HepG2 (cell line): ENCODE measurements around the gene VEZT. TPM values are rescaled to one million over a fixed set of nuclear protein-coding genes. Genes with fewer than 3 reads are reported as not detected.

ENCODE experiments used
- ATAC-seq: fragments of 200-7000 bp; cut with Tn5 transposase; 3 replicates; pipeline ENCODE4 v1.9.1; 2020; ENCODE audit warnings: mild to moderate bottlenecking, moderate library complexity
- BruUV-seq: library from RNA; stranded (reverse); fragments of 400-500 nt; replicated peaks from 2 replicates; lab custom pipeline; 2021; lab: Mats Ljungman, UMichigan
- CTCF ChIA-PET: fragments of 300-600 bp; formaldehyde crosslinking; extraction: SDS; loops from one replicate; lab custom pipeline; 2021; ENCODE audit warnings: low total read pairs, inconsistent platforms, low intra/inter-chr PET ratio; lab: Yijun Ruan, JAX
- POLR2A ChIA-PET: fragments of 350-600 bp; sonication (Branson Sonifier 250); formaldehyde crosslinking; loops from one replicate; lab custom pipeline; 2020; ENCODE audit warnings: antibody characterized with exemption, inconsistent platforms; lab: Yijun Ruan, JAX
- DNase-seq: peaks from one replicate; pipeline ENCODE4 v3.0.0-alpha.2; 2015; ENCODE audit warnings: low spot score
- FAIRE-seq: peaks from 3 replicates; lab custom pipeline; 2011; peaks lifted over from hg19 to GRCh38; lab: Jason Lieb, UNC
- H2AFZ ChIP-seq: one replicate; pipeline ENCODE4 v1.6.1; 2011; ENCODE audit warnings: low read length, inconsistent platforms
- H3K27ac ChIP-seq: fragments of 300-600 bp; 3 replicates; pipeline ENCODE4 v1.8.0; 2011; ENCODE audit warnings: mixed run types, mild to moderate bottlenecking, mixed read lengths, low read length, inconsistent platforms; ENCODE audit not compliant: insufficient read depth; ENCODE audit errors: extremely low read length
- H3K27me3 ChIP-seq, 2 experiments: fragments of 200-600 bp in 1 of 2; 2 replicates in 1 of 2; 3 replicates in 1 of 2; pipeline versions ENCODE4 v1.6.0 to v1.8.0; 2011; ENCODE audit warnings: low read length in 2 of 2, mild to moderate bottlenecking in 2 of 2, moderate library complexity in 2 of 2, inconsistent platforms in 1 of 2; ENCODE audit not compliant: insufficient read depth in 2 of 2, control insufficient read depth in 1 of 2
- H3K36me3 ChIP-seq, 2 experiments: fragments of 200-600 bp in 1 of 2; replicated peaks in 1 of 2; 2 replicates in 1 of 2; 3 replicates in 1 of 2; pipeline versions ENCODE4 v1.5.1 to v1.8.0; 2011; ENCODE audit warnings: low read length in 2 of 2, inconsistent platforms in 1 of 2; ENCODE audit not compliant: insufficient read depth in 2 of 2, control insufficient read depth in 1 of 2
- H3K4me1 ChIP-seq: 2 replicates; pipeline ENCODE4 v1.5.1; 2012; ENCODE audit warnings: low read length, inconsistent platforms; ENCODE audit not compliant: insufficient read depth
- H3K4me2 ChIP-seq: 2 replicates; pipeline ENCODE4 v1.6.0; 2011; ENCODE audit warnings: low read depth, low read length, inconsistent platforms
- H3K4me3 ChIP-seq, 3 experiments: fragments of 200-600 bp in 1 of 3; sonication (generic), shearing (Covaris generic) in 1 of 3; replicated peaks in 1 of 3; 2 replicates each; pipeline ENCODE4 v1.5.1; 2011 to 2016; ENCODE audit warnings: low read length in 3 of 3, inconsistent platforms in 2 of 3, low read depth in 2 of 3, mild to moderate bottlenecking in 2 of 3, control low read depth in 1 of 3, mixed read lengths in 1 of 3; ENCODE audit not compliant: insufficient read depth in 1 of 3
- H3K79me2 ChIP-seq: one replicate; pipeline ENCODE4 v1.6.1; 2011; ENCODE audit warnings: low read length, inconsistent platforms; ENCODE audit not compliant: insufficient read depth
- H3K9ac ChIP-seq: 2 replicates; pipeline ENCODE4 v1.6.0; 2011; ENCODE audit warnings: mild to moderate bottlenecking, low read depth, low read length, inconsistent platforms; ENCODE audit not compliant: insufficient read depth
- H3K9me3 ChIP-seq: 2 replicates; pipeline ENCODE4 v1.5.1; 2012; ENCODE audit warnings: mild to moderate bottlenecking, low read length
- H4K20me1 ChIP-seq: 2 replicates; pipeline ENCODE4 v1.6.0; 2011; ENCODE audit warnings: inconsistent platforms, mild to moderate bottlenecking, low read length, moderate library complexity; ENCODE audit not compliant: insufficient read depth
- ELF3 ChIP-seq: IDR thresholded peaks from 2 replicates; pipeline ENCODE4 v1.6.1; 2016; ENCODE audit warnings: missing genetic modification reagents, missing compliant biosample characterization
- ISX ChIP-seq: sonication (generic); formaldehyde crosslinking; conservative IDR thresholded peaks from 2 replicates; pipeline ENCODE4 v1.5.0; 2020; ENCODE audit warnings: missing genetic modification reagents
- NFRKB ChIP-seq: fragments of 450-650 bp; IDR thresholded peaks from 2 replicates; pipeline ENCODE4 v1.6.1; 2017
- NFYC ChIP-seq: IDR thresholded peaks from 2 replicates; pipeline ENCODE4 v1.6.1; 2016; ENCODE audit warnings: missing genetic modification reagents, missing compliant biosample characterization
- ZFP37 ChIP-seq: sonication (generic); formaldehyde crosslinking; IDR thresholded peaks from 2 replicates; pipeline ENCODE4 v1.4.0; 2020; ENCODE audit warnings: missing genetic modification reagents, borderline replicate concordance
- ZMAT3 ChIP-seq: sonication (generic); formaldehyde crosslinking; conservative IDR thresholded peaks from 2 replicates; pipeline ENCODE4 v1.7.0; 2021; ENCODE audit warnings: missing genetic modification reagents
- ZNF326 ChIP-seq: sonication (generic); formaldehyde crosslinking; IDR thresholded peaks from 2 replicates; pipeline ENCODE4 v1.4.0; 2020; ENCODE audit warnings: missing genetic modification reagents, borderline replicate concordance
- ZNF678 ChIP-seq: sonication (generic); formaldehyde crosslinking; IDR thresholded peaks from 2 replicates; pipeline ENCODE4 v1.4.0; 2020; ENCODE audit warnings: mild to moderate bottlenecking, missing genetic modification reagents
- WGBS: methylation state at CpG from one replicate; pipeline ENCODE4 v1.1.6; 2017; ENCODE audit warnings: low lambda C conversion rate; 5-methylcytosine and 5-hydroxymethylcytosine counted together
- in situ Hi-C: cut with HindIII; loops from 2 replicates; pipeline ENCODE4 v1.10.0; 2017; ENCODE audit warnings: low pct_unique_long_range_greater_than_20kb; ENCODE audit not compliant: extremely low pct_ligation_motif_present
- intact Hi-C: fragments of 100-400 bp; cut with micrococcal nuclease; formaldehyde crosslinking; loops from one replicate; pipeline ENCODE4 v1.10.0; 2022; ENCODE audit not compliant: unreplicated experiment
- polyA plus RNA-seq, 8 experiments: library from polyadenylated mRNA; depleted of rRNA in 3 of 8; stranded (reverse) in 7 of 8; unstranded in 1 of 8; fragments of >200 nt; fragmentation: Illumina TruSeq in 4 of 8; extraction: Trizol in 4 of 8; gene quantifications; 2 replicates each; pipeline versions ENCODE4 v1.2.1 to v1.2.3, GENCODE V29; 2011 to 2016; ENCODE audit warnings: low read depth in 4 of 8, missing spikeins in 1 of 8, mixed read lengths in 1 of 8; ENCODE audit not compliant: insufficient read depth in 1 of 8
- total RNA-seq, 5 experiments: library from RNA; depleted of rRNA; stranded (reverse); fragments of >200 nt; fragmentation: Illumina TruSeq; extraction: Trizol; gene quantifications; 2 replicates each; pipeline ENCODE4 v1.2.3, GENCODE V29; 2016; ENCODE audit warnings: low read depth in 1 of 5
- TF ChIP-seq, protein P1 (sequence below): sonication (generic); formaldehyde crosslinking; IDR thresholded peaks from 2 replicates; pipeline ENCODE4 v1.5.0; 2020; ENCODE audit warnings: missing genetic modification reagents
- TF ChIP-seq, protein P2 (sequence below): sonication (generic); formaldehyde crosslinking; IDR thresholded peaks from 2 replicates; pipeline ENCODE4 v1.8.0; 2022; ENCODE audit warnings: mild to moderate bottlenecking, missing genetic modification reagents
- TF ChIP-seq, protein P3 (sequence below): sonication (generic); formaldehyde crosslinking; IDR thresholded peaks from 2 replicates; pipeline ENCODE4 v1.5.1; 2020; ENCODE audit warnings: missing genetic modification reagents, mild to moderate bottlenecking, borderline replicate concordance
- TF ChIP-seq, protein P4 (sequence below): sonication (generic); formaldehyde crosslinking; IDR thresholded peaks from 2 replicates; pipeline ENCODE4 v1.4.0; 2020; ENCODE audit warnings: missing genetic modification reagents
- TF ChIP-seq, protein P5 (sequence below): sonication (generic); formaldehyde crosslinking; IDR thresholded peaks from 2 replicates; pipeline ENCODE4 v1.5.0; 2020; ENCODE audit warnings: missing genetic modification reagents

VEZT gene
- total and polyA plus RNA-seq, 2 of the 13 experiments (the other 11 are each of a cell fraction or from before 2014, with no cell fraction given) = 35.5 to 51.6 TPM

DNA sequence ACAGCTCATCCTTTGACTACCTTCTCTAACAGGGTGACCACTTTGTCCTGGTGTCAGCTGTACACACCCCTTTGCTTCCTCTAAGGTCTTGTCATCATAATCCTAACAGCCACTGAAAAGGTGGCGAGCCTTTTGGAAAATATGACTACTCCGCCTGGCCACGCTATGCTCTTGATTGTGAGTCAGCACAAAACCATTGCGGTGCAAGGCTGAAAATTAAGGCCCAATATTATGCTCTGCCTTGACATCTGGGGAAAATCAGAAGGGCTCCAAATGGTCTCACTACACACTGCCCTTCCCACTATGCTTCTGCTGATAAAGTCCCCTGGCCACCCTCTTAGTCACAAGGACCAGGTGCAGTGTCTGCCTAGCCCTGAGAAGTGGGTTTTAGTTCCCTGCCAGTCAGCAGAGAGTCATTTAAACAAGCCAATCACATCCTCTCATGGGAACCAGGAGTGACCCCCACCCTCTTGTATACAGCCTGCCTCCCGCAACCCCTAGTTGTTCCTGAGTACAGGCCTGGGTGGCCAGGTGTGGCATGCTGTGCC is 34.7 kb upstream of the VEZT start:
- in situ Hi-C loops (no loop called here), intact Hi-C loops (no loop called here)
- no TSS peak for BruUV-seq
- Histone ChIP-seq H4K20me1 (no peaks in the 10 kb centered on the region), H3K9me3 (no peaks in the 10 kb centered on the region), H3K4me2 (no peak overlapping the region), H3K4me3 (no peak overlapping the region), H3K36me3 (peaks cover 0 to 1% of the 10 kb centered on the region in 2 experiments; a peak in 1 of 5 replicates), H2AFZ (no peak overlapping the region), H3K79me2 (peaks cover 2% of the 10 kb centered on the region), H3K27me3 (no peaks in the 10 kb centered on the region), H3K9ac (no peak overlapping the region), H3K27ac (no peak overlapping the region), H3K4me1 (no peaks in the 10 kb centered on the region)
- TF ChIP-seq ZNF678 (CRISPR knock-in tag) (no peak), NFYC (CRISPR knock-in tag) (no peak), ZMAT3 (CRISPR knock-in tag) (no peak), ZFP37 (CRISPR knock-in tag) (no peak), NFRKB (no peak), ISX (no peak), ZNF326 (CRISPR knock-in tag) (no peak), ELF3 (CRISPR knock-in tag) (no peak)
- TF ChIP-seq, protein P1, sequence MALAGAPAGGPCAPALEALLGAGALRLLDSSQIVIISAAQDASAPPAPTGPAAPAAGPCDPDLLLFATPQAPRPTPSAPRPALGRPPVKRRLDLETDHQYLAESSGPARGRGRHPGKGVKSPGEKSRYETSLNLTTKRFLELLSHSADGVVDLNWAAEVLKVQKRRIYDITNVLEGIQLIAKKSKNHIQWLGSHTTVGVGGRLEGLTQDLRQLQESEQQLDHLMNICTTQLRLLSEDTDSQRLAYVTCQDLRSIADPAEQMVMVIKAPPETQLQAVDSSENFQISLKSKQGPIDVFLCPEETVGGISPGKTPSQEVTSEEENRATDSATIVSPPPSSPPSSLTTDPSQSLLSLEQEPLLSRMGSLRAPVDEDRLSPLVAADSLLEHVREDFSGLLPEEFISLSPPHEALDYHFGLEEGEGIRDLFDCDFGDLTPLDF (CRISPR knock-in tag) = no peak
- TF ChIP-seq, protein P2, sequence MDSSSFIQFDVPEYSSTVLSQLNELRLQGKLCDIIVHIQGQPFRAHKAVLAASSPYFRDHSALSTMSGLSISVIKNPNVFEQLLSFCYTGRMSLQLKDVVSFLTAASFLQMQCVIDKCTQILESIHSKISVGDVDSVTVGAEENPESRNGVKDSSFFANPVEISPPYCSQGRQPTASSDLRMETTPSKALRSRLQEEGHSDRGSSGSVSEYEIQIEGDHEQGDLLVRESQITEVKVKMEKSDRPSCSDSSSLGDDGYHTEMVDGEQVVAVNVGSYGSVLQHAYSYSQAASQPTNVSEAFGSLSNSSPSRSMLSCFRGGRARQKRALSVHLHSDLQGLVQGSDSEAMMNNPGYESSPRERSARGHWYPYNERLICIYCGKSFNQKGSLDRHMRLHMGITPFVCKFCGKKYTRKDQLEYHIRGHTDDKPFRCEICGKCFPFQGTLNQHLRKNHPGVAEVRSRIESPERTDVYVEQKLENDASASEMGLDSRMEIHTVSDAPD (CRISPR knock-in tag) = no peak
- TF ChIP-seq, protein P3, sequence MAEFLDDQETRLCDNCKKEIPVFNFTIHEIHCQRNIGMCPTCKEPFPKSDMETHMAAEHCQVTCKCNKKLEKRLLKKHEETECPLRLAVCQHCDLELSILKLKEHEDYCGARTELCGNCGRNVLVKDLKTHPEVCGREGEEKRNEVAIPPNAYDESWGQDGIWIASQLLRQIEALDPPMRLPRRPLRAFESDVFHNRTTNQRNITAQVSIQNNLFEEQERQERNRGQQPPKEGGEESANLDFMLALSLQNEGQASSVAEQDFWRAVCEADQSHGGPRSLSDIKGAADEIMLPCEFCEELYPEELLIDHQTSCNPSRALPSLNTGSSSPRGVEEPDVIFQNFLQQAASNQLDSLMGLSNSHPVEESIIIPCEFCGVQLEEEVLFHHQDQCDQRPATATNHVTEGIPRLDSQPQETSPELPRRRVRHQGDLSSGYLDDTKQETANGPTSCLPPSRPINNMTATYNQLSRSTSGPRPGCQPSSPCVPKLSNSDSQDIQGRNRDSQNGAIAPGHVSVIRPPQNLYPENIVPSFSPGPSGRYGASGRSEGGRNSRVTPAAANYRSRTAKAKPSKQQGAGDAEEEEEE = no peak
- TF ChIP-seq, protein P4, sequence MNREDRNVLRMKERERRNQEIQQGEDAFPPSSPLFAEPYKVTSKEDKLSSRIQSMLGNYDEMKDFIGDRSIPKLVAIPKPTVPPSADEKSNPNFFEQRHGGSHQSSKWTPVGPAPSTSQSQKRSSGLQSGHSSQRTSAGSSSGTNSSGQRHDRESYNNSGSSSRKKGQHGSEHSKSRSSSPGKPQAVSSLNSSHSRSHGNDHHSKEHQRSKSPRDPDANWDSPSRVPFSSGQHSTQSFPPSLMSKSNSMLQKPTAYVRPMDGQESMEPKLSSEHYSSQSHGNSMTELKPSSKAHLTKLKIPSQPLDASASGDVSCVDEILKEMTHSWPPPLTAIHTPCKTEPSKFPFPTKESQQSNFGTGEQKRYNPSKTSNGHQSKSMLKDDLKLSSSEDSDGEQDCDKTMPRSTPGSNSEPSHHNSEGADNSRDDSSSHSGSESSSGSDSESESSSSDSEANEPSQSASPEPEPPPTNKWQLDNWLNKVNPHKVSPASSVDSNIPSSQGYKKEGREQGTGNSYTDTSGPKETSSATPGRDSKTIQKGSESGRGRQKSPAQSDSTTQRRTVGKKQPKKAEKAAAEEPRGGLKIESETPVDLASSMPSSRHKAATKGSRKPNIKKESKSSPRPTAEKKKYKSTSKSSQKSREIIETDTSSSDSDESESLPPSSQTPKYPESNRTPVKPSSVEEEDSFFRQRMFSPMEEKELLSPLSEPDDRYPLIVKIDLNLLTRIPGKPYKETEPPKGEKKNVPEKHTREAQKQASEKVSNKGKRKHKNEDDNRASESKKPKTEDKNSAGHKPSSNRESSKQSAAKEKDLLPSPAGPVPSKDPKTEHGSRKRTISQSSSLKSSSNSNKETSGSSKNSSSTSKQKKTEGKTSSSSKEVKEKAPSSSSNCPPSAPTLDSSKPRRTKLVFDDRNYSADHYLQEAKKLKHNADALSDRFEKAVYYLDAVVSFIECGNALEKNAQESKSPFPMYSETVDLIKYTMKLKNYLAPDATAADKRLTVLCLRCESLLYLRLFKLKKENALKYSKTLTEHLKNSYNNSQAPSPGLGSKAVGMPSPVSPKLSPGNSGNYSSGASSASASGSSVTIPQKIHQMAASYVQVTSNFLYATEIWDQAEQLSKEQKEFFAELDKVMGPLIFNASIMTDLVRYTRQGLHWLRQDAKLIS (CRISPR knock-in tag) = no peak
- TF ChIP-seq, protein P5, sequence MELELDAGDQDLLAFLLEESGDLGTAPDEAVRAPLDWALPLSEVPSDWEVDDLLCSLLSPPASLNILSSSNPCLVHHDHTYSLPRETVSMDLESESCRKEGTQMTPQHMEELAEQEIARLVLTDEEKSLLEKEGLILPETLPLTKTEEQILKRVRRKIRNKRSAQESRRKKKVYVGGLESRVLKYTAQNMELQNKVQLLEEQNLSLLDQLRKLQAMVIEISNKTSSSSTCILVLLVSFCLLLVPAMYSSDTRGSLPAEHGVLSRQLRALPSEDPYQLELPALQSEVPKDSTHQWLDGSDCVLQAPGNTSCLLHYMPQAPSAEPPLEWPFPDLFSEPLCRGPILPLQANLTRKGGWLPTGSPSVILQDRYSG (CRISPR knock-in tag) = no peak
- CTCF ChIA-PET = no interaction called here
- FAIRE-seq = no peak
- WGBS = 100% methylated on average over 3 of the region's 5 CpGs
- POLR2A ChIA-PET = no interaction called here
- DNase-seq = no peak
- no peak for ATAC-seq
